ENCODE results near the gene HSP90AA1. TPM values are rescaled to one million over a fixed set of nuclear protein-coding genes. Genes with fewer than 3 reads are reported as not detected.
A peak's percentile ranks its signal among the peaks of the same experiment; 100 is the strongest.
"Not testable (repeated sequence)": the region's sequence is repeated elsewhere in the genome, so short reads cannot be mapped to it uniquely, and the experiment has no call there.

Gene HSP90AA1
- total and polyA plus RNA-seq, 2 experiments from 2014 or later: 1,401 to 2,107 TPM

- H3K36me3 ChIP-seq (ENCODE audit: insufficient read depth); H3K9me3 Mint-ChIP-seq; H2AFZ ChIP-seq; H3K27me3 ChIP-seq (ENCODE audit: insufficient read depth); H3K4me1 ChIP-seq (ENCODE audit: insufficient read depth); H3K4me3 ChIP-seq; H3F3A ChIP-seq (replicated peaks; ENCODE audit: low read depth); H3K27ac ChIP-seq (ENCODE audit: low read depth); H3K4me2 ChIP-seq; H3K4me1 Mint-ChIP-seq; H3K27me3 Mint-ChIP-seq (ENCODE audit: insufficient read depth, low read depth, poor library complexity); ATAC-seq; H4K20me1 ChIP-seq (replicated peaks; ENCODE audit: insufficient read depth); DNase-seq (ENCODE audit: low spot score); H3K9me2 ChIP-seq (ENCODE audit: insufficient read depth); H3K4me3 Mint-ChIP-seq: not testable (repeated sequence)
- H3K79me2 ChIP-seq (replicated peaks; ENCODE audit: insufficient read depth): peaks cover 25% of the 10 kb centered on the region
- Mint-ChIP-seq H3K27ac (peak overlapping the region; percentile 69), H3K36me3 (ENCODE audit: low read depth) (peaks cover 31% of the 10 kb centered on the region)
Observed at GRCh38 chr14:102134719-102135118, 47.9 kb upstream of the HSP90AA1 start.

DNA sequence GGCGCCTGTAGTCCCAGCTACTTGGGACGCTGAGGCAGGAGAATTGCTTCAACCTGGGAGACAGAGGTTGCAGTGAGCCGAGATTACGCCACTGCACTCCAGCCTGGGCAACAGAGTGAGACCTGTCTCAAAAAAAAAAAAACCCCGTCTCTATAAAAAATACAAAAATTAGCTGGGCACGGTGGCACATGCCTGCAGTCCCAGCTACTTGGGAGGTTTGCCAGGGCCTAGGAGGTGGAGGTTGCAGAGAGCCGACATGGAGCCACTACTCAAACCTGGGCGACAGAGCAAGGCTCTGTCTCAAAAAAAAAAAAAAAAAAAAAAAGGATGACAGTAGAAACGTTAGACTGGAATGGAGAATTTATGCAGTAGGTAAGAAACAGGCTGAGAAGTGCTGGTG is 47.2 kb upstream of the HSP90AA1 start:
- H3K27ac Mint-ChIP-seq: peak overlapping the region; percentile 69; the same call in 1 of the 2 replicates
- not testable (repeated sequence) for H3K4me3 Mint-ChIP-seq, ATAC-seq

DNA sequence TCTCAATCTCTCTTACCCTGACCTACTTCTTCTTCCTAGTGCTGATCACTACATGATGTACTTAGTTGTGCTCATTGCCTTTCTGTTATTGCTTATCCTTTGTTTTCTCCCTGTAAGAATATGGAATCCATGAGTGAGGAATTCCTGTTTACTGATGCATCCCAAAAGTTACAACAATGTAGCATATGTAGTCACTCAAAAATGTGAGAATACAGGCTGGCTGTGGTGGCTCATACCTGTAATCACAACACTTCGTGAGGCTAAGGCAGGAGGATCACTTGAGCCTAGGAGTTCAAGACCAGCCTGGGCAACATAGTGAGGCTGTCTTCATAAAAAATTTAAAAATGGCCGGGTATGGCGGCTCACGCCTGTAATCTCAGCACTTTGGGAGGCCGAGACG is 44.9 kb upstream of the HSP90AA1 start:
- H3K4me2 ChIP-seq: no peak overlapping the region
- H3K4me3 ChIP-seq: no peak overlapping the region
- H3F3A ChIP-seq (replicated peaks; ENCODE audit: low read depth): no peaks in the 10 kb centered on the region
- ATAC-seq (no peak), DNase-seq (ENCODE audit: low spot score) (no peak)
- no peak overlapping the region for H3K27ac Mint-ChIP-seq
- H3K4me1 ChIP-seq (ENCODE audit: insufficient read depth): no peaks in the 10 kb centered on the region
- no peaks in the 10 kb centered on the region for H3K9me3 Mint-ChIP-seq
- TF ChIP-seq EZH2 (IDR thresholded peaks at IDR 0.05; ENCODE audit: low read depth, unreplicated experiment): no peak
- TF ChIP-seq NANOG (IDR thresholded peaks at IDR 0.05; ENCODE audit: borderline replicate concordance): no peak
- TF ChIP-seq, protein P1, sequence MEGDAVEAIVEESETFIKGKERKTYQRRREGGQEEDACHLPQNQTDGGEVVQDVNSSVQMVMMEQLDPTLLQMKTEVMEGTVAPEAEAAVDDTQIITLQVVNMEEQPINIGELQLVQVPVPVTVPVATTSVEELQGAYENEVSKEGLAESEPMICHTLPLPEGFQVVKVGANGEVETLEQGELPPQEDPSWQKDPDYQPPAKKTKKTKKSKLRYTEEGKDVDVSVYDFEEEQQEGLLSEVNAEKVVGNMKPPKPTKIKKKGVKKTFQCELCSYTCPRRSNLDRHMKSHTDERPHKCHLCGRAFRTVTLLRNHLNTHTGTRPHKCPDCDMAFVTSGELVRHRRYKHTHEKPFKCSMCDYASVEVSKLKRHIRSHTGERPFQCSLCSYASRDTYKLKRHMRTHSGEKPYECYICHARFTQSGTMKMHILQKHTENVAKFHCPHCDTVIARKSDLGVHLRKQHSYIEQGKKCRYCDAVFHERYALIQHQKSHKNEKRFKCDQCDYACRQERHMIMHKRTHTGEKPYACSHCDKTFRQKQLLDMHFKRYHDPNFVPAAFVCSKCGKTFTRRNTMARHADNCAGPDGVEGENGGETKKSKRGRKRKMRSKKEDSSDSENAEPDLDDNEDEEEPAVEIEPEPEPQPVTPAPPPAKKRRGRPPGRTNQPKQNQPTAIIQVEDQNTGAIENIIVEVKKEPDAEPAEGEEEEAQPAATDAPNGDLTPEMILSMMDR (conservative IDR thresholded peaks at IDR 0.05; ENCODE audit: low read depth in 2 of 2): no peak
- TF ChIP-seq CREB1 (CRISPR knock-in tag; IDR thresholded peaks at IDR 0.05; ENCODE audit: low read depth): no peak
- H3K36me3 ChIP-seq (ENCODE audit: insufficient read depth): no peaks in the 10 kb centered on the region
- H3K9me2 ChIP-seq (ENCODE audit: insufficient read depth): no peaks in the 10 kb centered on the region
- peaks cover 4% of the 10 kb centered on the region; the same call in 1 of the 2 replicates for H3K79me2 ChIP-seq (replicated peaks; ENCODE audit: insufficient read depth)
- H3K4me3 Mint-ChIP-seq: no peak overlapping the region
- peaks cover 1% of the 10 kb centered on the region; the same call in 1 of the 3 replicates for H3K4me1 Mint-ChIP-seq
- 0 out of 2 replicates have a peak, but pooled peaks cover 4% of the 10 kb centered on the region for H4K20me1 ChIP-seq (replicated peaks; ENCODE audit: insufficient read depth)
- no peaks in the 10 kb centered on the region for H3K27me3 Mint-ChIP-seq (ENCODE audit: insufficient read depth, low read depth, poor library complexity)
- no peak overlapping the region for H3K27ac ChIP-seq (ENCODE audit: low read depth)
- peaks cover 31% of the 10 kb centered on the region for H3K36me3 Mint-ChIP-seq (ENCODE audit: low read depth)
- H2AFZ ChIP-seq: no peak overlapping the region
- no peaks in the 10 kb centered on the region for H3K27me3 ChIP-seq (ENCODE audit: insufficient read depth)

More for the DNA sequence above, 47.2 kb upstream of the HSP90AA1 start:
- not testable (repeated sequence) for H3F3A ChIP-seq (replicated peaks; ENCODE audit: low read depth); H4K20me1 ChIP-seq (replicated peaks; ENCODE audit: insufficient read depth); H3K27me3 ChIP-seq (ENCODE audit: insufficient read depth); H3K4me1 Mint-ChIP-seq; DNase-seq (ENCODE audit: low spot score); H3K9me3 Mint-ChIP-seq; H3K4me2 ChIP-seq; H3K36me3 ChIP-seq (ENCODE audit: insufficient read depth); H3K4me3 ChIP-seq; H3K27ac ChIP-seq (ENCODE audit: low read depth); H3K9me2 ChIP-seq (ENCODE audit: insufficient read depth); H2AFZ ChIP-seq; H3K4me1 ChIP-seq (ENCODE audit: insufficient read depth); H3K27me3 Mint-ChIP-seq (ENCODE audit: insufficient read depth, low read depth, poor library complexity)
- peaks cover 31% of the 10 kb centered on the region for H3K36me3 Mint-ChIP-seq (ENCODE audit: low read depth)
- H3K79me2 ChIP-seq (replicated peaks; ENCODE audit: insufficient read depth): peaks cover 25% of the 10 kb centered on the region

Data from GM23338 (cell line).